Ishikawa (cell line): Measurements from ENCODE around the gene RHOC.

ENCODE experiments used
- EGR1 ChIP-seq: IDR thresholded peaks from 2 replicates; pipeline ENCODE4 v1.6.1; 2012
- EP300 ChIP-seq: IDR thresholded peaks from 2 replicates; pipeline ENCODE4 v1.6.1; 2012; ENCODE audit warnings: borderline replicate concordance
- FOXM1 ChIP-seq: IDR thresholded peaks from 2 replicates; pipeline ENCODE4 v1.6.1; 2012; ENCODE audit warnings: low read depth, borderline replicate concordance
- MAX ChIP-seq: IDR thresholded peaks from 2 replicates; pipeline ENCODE4 v1.6.1; 2012
- REST ChIP-seq: IDR thresholded peaks from 2 replicates; pipeline ENCODE4 v1.6.1; 2012; ENCODE audit warnings: low read depth, mild to moderate bottlenecking
- TAF1 ChIP-seq: IDR thresholded peaks from 2 replicates; pipeline ENCODE4 v1.6.1; 2012; ENCODE audit warnings: low read depth, mild to moderate bottlenecking
- TCF12 ChIP-seq: IDR thresholded peaks from 2 replicates; pipeline ENCODE4 v1.6.1; 2012; ENCODE audit warnings: low read depth
- TEAD4 ChIP-seq: IDR thresholded peaks from 2 replicates; pipeline ENCODE4 v1.6.1; 2012
- USF1 ChIP-seq: IDR thresholded peaks from 2 replicates; pipeline ENCODE4 v1.6.1; 2012
- YY1 ChIP-seq: IDR thresholded peaks from 2 replicates; pipeline ENCODE4 v1.6.1; 2012; ENCODE audit warnings: low read depth
- ZBTB7A ChIP-seq: IDR thresholded peaks from 2 replicates; pipeline ENCODE4 v1.6.1; 2012; ENCODE audit warnings: low read depth

DNA sequence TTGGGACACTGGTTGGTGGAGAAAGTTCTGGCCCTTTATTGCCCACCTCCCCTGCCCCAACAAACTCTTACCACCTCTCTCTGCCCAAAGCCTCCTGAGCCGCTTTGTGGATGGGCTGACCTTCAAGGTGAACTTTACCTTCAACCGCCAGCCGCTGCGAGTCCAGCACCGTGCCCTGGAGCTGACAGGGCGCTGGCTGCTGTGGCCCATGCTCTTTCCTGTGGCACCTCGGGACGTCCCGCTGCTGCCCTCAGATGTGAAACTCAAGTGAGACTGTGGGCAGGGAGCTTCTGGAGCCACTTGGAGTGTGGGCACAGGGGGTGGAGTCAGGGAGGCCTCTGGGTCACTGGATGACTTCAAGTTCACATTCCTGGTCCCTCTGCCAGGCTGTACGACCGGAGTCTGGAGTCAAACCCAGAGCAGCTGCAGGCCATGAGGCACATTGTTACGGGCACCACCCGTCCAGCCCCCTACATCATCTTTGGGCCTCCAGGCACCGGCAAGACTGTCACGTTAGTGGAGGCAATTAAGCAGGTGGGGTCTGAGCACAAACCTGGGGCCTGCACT is 12.5 kb downstream of the RHOC start:
- no peak for TF ChIP-seq USF1
- TF ChIP-seq EGR1 = no peak
- TF ChIP-seq TEAD4 = no peak
- no peak for TF ChIP-seq FOXM1
- no peak for TF ChIP-seq MAX
- TF ChIP-seq EP300 = no peak
- TF ChIP-seq ZBTB7A = no peak
- no peak for TF ChIP-seq REST
- TF ChIP-seq TAF1 = no peak
- TF ChIP-seq YY1 = no peak
- TF ChIP-seq TCF12 = no peak
